ENCODE results near the gene ZNF608.

The ZNF608 gene

DNA sequence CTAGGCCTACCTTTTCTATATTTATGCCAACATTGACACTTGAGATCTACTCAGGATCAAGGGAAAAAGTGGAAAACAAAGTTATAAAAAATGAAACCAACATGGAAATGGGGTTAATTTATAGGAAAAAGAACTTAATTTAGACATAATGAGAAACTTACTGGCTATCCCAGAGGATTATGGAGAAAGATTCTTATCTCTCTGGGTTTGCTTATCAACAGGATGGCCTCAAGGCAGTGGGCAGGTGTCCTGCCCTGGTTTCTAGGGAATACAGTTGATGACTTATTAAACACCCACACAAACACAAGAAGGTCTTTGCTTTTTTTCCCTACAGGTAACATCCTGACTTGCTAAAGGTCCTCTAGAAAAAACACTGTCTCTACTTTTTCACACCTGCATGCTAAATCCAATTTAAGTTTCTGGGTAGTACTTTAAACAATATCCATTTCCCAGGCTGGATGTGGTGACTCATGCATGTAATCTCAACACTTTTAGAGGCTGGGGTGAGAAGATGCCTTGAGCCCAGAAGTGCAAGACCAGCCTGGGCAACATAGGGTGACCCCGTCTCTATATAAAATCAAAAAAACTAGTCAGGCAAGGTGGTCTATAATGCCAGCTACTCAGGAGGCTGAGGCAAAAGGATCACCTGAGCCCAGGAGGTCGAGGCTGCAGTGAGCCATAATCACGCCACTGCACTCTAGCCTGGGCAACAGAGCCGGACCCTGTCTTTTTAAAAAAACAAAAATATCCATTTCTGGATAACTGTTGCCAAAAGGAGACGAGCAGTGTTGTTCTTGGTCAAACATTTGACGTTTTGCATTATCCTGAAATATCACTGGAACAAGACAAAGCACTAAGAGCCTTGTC, 6.6 kb upstream of the ZNF608 start:
- no peak for DNase-seq

DNA sequence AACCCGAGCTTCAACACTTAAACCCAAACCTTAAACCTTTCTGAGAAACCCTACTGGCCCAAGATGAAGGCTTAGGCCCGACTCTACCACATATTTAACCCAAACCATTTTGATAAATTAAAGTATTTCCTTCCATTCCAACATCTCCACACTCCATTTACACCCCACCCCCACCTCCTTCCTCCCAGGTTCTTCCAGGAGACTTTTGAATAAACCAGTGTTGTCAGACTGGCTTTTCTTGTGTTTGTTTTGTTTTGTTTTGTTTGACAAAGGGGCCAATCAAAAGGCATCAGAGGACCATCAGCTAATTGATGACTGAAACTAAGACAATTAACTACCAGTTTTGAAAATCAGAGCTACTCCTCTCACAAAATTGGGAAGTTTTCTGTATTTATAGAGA, 4.6 kb upstream of the ZNF608 start:
- DNase-seq, result no peak

DNA sequence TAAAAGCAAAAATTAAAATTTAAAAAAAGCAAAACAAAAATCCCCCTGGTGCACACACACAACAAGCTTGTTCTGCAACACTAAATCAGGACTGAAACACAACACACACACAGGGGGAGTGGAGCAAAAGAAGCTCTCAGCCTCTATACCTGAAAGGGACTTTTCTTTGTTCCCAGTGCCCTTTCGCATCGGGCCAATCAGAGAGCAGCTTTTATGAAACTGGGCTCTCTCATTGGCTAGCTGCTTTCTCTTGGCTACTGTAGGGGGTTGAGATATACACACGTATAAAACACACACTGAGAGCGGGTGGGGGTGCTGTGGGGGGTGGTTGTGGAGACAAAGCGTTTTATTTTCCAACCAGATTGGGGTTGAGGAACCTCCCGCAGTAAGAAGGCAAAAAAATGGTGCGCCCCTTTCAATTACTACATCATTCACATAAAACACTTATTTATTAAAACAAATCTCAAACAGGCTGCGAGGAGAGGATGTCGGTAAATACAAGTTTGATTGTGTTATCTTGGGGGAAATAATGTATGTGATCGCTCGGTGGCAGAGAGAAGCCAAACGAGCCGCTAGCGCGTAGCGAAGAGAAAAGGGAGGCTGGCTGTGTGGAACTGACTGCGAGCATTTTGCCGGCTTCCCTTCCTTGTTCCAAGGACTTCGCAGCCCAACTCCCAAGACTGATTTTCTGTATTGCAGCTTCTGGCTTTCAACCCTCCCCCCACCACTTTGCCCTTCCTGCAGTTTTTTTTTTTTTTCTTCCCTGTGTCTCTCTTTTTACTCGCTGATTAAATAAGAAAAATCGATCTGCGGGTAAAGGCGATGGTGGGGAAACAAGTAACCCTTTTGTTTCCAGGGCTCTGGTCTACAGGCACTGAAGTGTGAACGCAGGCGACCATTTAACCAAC, 2.5 kb upstream of the ZNF608 start:
- DNase-seq, result no peak

DNA sequence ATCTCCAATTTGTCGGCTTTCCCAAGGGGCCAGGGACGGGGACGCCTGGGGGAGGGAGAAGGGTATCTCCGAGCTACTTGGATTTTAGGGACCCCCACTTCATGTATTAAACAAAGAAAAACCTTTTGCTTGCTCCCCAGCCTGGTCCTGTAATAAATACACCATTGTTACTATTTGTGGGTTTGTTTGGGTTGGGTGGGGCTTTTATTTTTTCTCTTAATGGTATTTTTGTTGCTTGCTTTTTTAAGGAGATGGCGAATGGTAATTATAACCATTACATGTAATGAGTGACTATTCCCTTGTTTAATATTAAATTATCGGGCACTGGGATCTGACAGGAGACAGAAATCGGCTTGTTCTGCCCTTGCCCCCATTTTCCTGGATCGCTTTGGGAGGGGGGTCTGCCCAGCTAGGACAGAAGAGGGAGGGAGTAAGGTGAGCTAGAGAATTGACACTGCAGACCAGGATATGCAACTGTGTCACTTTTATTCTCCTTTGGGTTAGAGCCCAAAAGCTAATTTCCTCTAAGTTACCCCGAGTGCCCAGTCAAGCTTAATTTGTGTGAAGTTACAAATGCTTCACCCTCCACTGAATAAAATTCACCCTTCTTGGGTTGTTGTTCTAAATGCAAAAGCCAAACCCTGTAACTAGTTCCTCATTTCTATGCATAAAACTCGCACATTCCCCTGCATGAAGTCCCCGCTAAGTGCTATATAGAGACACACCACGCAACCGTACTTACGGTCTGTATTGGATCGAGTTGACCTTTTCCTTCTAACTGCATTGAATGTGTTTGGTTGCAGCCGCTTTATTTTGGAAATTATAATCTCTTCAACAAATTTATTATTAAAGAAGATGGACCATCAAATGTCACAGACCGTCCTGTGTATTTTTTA, 1.6 kb upstream of the ZNF608 start:
- no peak for DNase-seq

DNA sequence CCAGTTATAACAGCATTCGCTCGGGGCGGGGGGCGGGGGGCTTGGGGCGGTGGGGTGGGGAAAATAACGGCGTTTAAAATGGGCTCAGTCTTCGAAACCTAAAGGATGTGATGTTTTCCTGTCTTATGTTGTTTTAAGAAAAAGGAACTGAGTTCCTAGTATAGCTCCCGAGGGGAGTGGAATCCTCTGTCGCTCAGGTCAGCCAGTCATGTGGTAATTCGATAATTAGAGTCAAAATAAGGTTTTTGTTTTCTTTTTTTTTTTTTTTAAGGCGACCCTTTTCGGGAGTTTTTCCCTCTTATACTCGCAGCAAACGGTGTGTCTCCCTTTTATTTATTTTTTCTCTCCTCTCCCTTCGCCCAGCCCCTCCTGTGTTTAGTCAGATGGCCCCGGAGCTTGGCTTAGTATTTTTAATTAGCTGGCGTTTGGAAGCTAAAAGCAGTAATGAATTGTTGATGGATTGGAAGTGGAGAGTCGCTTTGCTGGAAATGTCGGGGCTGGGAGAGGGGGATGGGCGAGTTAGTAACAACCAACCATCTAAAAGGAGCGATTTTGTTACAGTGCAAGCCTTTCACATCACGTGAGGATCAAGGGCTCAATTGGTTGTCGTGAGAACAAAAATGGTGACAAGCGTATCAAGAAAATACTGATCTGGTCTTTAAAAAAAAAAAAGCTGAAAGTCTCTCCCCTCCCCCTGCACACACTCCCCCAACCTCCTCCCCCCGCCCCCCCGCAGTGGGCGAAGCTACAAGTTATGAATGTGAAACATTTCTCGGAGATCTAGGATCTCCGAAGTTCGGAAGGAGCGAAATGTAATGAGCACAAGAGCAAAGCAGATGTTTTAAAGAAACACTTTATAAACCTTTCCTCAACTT, 714 bp upstream of the ZNF608 start:
- no peak for DNase-seq

DNA sequence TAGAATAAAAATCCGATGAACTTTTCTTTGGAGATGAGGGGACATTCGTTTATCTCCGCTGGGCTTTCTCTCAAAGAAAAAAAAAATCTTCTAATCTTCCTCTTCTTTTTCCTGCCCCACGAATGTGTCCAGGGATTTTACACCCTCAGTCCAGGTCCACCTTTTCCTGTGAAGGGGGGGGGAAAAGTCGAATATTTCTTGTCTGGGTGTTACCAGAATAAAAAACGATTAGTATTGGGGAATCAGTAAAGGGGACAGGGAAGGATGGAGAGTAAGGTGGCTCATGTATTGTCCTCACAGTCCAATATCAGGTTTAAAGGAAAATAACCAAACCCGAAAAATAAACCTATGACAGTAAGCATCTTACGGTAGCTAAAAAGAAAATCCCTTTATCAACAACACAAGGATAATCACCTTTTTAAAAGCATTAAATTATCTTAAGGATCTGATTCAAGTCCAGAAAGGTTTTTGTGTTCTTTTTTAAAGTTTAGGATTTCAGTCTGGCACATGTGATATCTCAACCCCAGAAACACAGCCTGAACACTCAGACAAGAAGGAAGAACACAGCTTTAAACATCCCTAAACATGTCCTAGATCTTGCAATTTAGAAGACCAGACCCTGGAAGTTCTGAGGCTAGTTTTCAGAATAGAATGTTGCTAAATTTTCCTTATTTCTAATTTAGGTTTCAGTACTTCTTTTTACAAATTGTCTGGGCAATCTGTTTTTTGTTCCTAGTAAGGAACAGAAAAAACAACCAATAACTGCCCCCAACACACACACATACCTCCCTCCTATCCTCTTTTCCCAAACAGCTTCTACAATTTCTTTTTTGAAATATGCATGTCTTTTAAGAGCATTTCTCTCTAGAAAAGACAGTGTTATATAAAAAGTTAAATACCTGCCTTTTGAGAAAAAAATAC, 1.2 kb downstream of the ZNF608 start:
- no peak for DNase-seq

DNA sequence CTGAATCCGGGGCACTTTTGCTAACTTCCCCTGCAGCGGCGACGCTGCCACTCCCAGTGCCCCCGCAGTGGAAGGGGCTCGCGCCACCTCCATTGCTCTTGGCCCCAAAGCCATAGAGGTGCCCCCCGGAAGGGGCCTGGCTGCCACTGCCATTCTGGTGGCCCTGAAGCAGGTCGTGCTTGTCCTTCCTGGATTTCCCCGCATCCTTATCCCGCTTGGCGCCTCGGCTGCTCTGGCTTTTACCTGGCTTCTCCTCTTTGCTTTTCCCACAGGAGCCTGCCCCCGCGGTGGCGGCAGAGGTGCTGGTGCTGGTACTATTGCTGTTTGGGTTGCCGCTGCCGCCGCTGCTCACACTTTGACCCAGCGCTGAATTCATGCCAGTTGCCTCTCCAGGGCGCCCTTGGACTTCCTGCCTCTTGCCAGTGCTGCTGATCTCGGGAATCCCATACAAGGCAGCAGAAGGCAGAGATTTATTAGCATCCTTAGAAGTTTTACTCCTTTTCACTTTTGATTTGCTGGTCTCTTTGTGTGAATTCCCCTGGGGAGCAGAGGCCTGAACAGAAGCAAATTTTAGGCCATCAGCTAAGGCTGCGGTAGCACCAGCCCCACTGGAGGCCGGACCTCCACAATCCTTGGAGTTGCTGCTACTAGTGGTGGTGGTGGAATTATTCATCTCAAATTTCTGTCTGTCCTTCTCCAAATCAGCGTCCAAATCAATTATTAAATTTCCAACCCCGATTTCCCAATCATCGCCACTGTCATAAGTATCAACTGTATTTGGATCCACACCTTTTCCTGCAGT, 2.1 kb downstream of the ZNF608 start:
- DNase-seq, result no peak

DNA sequence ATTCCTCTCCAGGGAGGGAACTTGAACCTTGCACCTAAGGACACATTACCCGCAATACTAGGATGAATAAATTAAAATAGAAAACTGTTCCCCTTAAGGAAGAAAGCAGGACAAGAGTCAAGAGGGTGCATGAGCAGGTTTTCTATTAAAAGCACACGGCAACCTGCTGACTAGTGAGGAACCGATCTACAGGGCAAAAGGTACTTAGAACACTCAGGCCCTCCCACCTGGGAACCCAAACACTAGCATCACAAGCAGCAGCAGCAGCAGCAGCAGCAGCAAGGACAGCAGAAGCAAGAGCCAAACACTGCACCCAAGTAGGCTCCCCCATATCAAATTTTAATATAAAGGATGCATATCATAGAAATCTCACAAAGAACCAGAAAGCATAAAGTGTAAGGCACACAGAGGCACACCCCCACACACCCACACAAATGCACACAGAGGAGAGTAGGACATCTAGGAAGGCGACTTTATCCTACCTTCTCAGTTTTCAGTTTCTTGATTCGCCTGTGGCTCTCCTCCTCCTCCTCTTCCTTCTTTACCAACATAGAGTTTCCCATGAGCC, 2.8 kb downstream of the ZNF608 start:
- DNase-seq, result no peak

DNA sequence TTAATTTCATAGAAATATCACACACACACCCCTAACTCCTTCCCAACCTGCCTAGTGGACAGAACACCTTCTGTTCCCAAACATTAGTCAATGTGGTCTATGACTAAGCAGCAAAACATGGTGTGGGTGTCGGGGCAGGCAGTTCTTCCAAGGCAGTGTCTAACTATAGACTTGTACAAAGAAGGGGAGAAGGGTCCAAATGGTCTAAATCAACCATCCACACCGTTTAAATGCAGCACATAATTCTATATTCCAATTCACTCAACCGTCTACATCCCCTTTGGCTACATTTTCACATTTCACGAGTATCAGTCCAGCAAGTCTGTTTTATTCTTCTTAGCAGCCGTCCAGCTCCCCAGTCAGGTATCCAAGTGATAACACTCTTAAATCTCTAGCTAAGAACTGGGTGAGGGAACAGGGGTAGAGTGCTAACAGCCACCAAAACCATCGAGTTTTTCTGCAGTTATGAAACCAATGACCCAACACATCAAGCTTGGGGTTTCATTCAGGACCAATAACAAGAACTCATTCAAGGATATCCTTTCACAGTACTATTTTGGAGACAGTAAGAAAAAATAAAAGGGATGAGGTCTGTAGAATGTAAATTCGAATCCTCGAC, 3.3 kb downstream of the ZNF608 start:
- DNase-seq, result no peak

DNA sequence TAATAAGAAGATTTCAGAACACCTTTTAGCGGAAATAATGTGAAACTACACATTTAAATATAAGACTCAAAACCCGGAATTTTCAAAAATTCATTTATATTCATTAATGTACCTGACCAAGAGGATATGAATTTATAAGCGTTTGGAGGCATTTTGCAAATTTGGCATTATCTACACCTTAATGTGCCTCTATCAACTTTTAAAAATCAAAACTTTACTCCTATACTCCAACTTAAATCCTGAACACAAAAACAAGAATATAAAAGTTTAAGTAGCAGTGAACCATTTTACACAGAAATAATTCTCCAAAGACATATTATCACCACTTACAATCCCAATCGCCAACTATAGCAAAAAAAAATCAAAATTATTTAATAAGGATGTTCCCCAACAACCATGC, 3.9 kb downstream of the ZNF608 start:
- no peak for DNase-seq

DNA sequence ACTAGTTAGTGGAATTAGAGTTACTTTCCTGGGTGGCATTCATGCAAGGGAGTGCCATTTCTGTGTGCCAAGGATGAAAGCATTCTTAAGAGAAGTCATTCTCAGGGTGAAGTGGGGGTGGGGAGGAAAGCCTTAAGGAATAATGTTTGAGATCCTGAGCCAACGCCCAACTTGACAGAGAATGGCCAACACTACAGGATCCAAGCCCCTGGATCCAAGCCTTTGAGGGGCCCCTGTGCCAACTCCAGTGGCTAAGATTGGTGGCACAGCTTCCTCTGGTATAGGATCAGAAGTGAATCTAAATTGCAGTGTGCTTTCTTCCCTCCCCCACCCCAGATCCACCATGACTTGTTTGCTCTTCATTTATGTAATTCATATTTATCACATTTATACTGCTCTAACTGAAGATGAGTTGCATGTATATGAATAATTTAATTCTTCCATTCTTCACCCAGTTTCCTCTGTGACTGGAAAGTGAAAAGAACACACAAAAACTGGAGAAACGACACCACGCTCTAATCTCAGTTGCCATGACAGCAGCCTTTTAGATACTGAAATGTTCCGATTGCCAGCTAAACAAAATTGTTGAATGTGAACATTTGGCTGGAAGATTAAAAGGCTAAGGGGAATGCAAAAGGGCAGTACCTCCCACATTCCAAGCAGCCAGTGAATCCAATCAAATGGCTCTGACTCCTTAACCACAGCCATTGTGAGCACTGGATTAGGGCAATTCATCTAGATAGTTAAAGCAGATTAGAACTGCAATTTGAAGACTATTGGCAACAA, 4.5 kb downstream of the ZNF608 start:
- no peak for DNase-seq

DNA sequence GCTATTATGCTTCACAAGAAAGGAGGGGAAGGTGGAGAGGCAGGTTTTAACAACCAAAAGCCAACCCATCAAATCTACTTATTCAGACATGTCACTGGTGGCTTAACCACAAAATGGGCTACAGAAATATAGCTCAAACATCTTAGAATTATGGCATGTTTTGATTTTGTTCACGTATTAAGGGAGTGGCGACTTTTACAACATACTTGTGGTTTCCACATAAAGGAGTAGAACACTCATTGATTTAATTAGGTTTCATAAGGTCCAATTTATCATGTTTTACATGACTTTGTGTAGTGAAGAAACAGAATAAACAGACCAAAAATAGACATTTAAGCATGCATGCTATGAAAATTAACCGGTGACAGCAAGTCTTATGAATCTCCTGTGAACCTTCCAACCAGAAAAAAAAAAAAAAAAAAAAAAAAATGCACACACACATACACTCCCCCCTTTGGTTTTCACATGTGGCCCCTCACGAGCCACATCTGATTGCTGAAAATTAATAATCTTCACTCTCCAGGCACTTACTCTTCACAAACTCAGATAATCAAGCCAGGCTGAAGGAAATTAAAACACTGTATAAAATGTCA, 5.4 kb downstream of the ZNF608 start:
- no peak for DNase-seq

DNA sequence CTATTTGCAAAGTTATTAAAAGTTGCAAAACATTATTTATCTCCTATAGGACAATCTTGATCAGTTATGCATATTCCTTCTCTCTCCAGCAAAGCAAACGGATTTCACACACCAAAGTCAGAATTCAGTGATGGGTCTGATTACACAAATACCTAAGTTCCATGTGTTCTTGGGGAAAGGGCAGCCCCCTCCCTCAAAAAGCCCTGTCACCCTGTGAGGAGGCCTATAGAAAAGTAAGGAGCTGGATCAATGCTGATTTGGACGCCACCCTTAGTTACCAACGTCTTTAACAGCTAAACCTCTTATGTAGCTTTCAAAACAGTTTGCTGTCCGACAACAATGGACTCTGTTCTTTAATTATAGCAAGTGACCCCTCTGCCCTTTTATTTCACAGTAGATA, 6.4 kb downstream of the ZNF608 start:
- no peak for DNase-seq

DNA sequence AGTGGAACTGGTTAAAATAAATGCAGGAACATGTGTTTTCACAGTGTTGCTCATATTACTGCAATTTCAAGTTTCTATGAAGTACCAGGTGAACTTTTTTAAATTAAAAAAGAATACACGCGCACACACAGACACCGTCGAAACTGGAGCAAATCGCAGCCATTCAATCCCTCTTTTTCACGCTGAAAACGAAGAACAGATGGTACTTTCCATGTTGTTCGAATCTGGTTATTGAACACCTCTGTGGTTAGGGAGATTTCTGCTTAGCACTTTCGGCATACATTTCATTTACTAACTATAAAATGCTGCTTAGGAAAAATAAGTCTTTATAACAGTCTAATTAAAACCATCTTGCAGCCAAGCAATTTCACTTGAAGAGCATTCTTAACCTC, 6.8 kb downstream of the ZNF608 start:
- DNase-seq, result no peak

DNA sequence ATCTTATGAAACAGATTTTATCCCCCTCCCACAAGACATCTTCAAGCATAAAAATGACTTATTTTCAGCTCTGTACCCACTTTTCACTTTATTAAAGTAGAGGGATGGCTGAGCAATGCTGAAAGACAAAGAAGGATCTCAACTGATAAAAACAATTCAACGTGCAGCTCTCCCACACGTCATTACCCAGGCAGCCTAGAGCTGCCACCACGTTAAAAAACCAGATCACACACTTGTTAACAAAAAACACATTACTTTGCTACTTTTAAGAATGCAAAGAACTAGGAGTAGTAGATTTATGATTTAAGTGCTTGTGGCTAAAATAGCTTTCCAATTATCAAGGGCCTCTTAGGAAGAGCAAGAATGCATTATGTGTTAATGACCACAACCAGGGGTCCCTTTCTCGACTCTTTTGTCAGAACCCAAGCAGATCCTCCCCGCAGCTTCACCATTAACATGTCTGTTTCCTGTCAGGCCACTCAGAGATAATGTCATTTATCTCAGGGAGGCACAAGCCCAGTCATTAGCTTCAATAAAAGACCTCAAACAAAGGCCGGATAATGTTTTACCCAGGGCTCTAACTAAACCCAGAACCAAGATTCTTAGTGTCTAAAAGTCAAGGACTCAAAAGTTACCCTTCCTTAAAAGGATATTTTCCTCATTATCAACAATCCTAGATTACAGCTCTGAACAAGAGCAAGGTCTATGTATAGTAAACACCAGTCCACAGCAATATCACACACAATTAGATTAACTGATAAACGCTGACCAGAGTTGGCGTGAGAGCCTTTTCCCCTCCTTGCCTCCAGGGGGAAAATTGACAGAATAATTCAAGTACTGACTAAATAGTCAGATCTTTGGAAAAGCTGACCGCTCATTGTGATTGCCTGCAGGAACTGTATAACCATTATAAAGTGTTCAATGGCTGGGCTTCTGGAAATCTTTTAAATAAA, 7.5 kb downstream of the ZNF608 start:
- DNase-seq, result no peak

DNA sequence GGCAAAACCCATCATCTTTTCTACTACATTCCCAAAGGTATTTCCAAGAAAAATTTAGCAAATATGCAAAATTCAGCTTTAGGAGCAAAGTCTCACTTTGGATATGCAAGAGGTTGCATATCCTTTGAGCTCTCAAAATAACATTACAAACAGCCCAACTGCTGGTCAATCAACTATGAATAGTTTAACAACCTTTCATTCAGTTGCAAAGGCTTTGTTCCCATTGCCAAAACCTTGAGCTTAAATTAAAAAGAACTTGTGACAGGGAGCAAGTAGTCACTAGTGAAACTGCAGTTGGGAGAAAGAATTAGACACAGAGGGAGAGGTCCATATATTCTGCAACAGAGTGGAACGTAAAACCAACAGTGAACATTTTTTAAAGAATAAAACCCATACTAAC, 8.8 kb downstream of the ZNF608 start:
- DNase-seq, result no peak

DNA sequence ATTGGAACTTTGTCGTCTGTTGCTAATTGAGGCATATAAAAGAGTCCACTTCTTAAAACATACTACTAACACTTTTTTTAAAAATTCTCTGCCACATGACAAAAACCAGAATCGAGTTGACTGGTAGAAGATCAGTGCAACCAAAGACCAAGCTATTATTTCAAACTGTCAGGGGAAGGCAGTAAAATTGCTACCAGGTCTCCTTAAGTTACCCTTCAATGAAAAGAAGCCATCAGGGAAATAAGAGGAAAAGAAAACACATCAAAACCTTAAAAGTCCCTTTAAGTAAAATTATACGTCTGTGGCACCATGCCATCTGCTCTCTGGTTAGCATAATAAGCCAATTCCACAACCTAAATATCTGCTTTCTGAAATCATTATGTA, 9.6 kb downstream of the ZNF608 start:
- DNase-seq, result no peak
